ENCODE data around the gene SEC16A.

The SEC16A gene

GRCh38 chr9:136482793-136483588 lies at the start of gene SEC16A:
SEC16A (minus strand) TSS chr9:136483040; CDS start chr9:136477615, 5,425 bp downstream.
- DNase-seq (ENCODE audit: low spot score): peak; percentile 98

- DNase-seq (ENCODE audit: low spot score): no peak
These were observed 49.3 kb upstream of the SEC16A start for GRCh38 chr9:136531904-136532798.

- DNase-seq (ENCODE audit: low spot score): no peak
These were observed 48.5 kb upstream of the SEC16A start for GRCh38 chr9:136531186-136531903.

GRCh38 chr9:136530461-136531089 lies 47.7 kb upstream of the SEC16A start:
- no peak for DNase-seq (ENCODE audit: low spot score)

- no peak for DNase-seq (ENCODE audit: low spot score)
These were observed 46.9 kb upstream of the SEC16A start for GRCh38 chr9:136529516-136530460.

DNA sequence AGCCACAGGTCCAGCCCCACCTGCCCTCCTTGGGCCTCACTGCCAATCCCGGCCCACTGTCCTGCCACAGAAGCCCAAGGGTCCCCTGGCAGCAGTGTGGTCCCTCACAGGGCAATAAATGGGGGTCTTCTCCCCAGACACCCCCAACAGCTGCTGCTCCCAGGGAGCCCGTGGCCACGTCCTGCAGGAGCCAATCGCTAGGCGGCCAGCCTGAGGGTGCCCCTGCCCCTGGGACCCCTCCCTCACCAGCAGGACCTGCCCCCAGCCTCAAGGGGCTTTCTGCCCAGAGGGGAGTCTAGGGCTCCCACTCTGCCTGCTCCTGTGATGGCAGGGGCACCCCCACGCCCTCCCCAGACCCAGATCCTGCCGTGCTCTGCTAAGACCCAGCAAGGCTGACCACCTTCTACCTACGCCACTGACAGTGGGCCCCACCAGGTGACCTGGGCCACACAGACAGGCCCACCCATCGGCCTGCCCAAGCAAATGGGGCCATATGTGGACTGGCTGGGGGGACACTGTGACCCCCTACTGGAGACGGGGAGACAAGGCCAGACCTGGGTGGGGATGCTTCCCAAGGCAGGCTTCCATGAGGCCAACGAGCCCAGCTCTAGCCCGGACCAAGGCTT lies 46.0 kb upstream of the SEC16A start:
- no peak for DNase-seq (ENCODE audit: low spot score)

DNA sequence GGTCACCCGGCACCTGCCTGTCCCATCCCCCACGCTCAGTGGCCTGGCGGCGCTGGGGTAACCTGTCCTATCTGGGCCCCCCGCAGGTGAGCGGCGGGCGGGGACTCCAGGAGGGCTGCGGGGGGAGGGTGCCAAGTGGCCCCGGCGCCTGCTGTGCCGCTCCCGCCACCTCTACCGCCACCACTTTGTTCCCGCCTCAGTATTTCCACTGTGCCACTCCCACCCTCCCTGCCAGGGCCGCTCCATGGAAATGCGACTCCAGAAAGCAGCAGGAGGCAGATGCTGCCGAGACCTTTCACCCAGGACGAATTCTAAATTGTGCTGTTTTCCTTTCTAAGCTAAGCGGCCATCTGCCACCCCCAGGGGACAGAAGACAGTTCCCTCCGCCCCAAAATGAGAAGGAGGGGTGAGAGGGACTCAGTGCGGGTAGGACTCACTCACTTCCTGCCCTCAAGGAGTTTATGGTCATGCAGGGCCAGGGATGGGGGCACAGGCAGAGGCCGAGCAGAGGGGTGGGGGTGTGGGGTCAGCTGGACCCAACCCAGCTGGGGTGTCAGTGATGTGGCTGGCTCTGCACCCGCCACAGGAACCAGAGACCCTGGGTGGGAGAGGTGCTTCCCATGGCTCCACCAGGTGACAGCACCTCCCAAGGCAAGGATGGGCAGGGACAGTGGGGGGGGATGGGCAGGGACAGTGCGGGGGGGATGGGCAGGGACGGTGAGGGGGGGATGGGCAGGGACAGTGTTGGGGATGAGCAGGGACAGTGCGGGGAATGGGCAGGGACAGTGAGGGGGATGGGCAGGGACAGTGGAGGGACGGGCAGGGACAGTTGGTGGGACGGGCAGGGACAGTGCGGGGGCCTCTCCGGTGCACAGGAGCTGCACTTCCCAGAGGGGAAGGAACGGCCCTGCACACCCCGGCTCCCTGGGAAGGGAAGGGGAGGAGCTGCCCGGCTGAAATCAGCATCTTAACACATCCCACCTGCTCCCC lies 45.2 kb upstream of the SEC16A start:
- DNase-seq (ENCODE audit: low spot score): no peak

- DNase-seq (ENCODE audit: low spot score): no peak
These were observed 44.3 kb upstream of the SEC16A start for GRCh38 chr9:136527131-136527530.

GRCh38 chr9:136526625-136527066 lies 43.8 kb upstream of the SEC16A start:
- peak; percentile 70 for DNase-seq (ENCODE audit: low spot score)

DNA sequence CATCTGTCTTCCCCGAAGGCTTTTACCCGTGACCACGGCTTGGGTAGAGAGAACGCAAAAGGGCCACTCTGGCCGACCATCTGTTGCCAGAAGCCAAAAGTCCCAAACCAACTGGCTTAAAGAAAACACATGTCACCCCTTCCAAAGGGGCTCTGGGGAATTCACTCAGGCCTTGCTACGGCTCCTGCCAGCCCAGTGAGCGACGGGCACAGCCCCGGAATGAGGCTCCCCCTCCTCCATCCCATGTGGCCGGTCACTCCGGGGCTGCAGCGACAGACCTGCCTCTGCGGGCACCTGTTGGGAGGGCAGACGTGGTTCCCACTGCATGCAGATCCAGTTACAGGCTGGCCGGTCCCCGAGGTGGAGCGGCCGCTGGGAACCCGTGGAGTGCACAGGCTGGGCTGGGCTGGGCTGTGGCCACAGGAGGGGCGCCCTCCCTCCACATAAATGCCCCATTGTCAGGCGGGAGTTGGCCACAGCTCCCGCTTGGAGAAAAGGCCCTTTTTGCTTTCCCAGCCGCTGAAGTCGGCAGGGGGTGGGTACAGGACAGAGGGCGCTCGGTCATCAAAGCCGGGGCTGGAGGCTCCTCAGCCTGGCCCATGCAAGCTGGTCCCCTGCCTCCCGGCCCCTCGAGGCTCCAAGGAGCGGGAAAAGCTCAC lies 43.1 kb upstream of the SEC16A start:
- DNase-seq (ENCODE audit: low spot score): peak; percentile 78

DNA sequence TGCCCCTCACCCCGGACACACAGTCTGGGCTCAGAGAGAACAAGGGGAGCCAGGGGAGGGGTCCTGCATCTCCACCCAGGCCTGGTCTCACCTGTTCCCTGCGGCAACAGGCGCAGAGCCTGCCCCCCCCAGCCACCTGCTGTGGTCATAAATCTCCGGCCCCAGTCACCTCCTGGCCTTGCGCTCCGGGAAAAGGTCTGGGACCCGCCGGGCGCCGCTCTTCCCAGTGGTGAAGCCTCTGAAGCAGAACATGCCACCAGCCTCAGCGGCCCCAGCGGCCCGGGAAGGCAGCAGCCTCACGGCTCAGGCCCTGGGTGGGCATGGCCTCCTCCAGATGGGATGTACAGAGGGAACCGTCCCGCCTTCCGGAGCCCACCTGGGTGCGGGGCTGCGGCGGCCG lies 42.4 kb upstream of the SEC16A start:
- DNase-seq (ENCODE audit: low spot score): no peak

GRCh38 chr9:136522314-136523237 lies 39.7 kb upstream of the SEC16A start:
- DNase-seq (ENCODE audit: low spot score): no peak

DNA sequence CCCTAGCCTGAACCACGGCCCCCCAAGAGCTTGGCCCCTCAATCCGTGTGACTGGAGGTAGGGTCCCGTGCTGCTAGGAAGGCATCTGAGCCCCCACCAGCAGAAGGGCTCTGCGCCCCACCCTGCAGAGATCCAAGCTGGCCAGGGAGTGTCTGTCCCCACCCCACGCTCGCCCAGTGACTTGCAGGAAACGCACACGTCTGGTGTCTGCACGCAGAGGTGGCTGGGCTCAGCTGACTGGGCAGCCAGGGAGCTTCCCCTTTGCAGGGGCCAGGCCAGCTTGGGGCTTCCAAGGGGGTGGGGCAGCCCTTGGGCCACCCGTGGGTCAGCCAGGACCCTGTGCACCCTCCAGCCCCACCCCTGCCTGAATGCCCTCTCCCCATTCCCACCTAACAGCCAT lies 38.7 kb upstream of the SEC16A start:
- DNase-seq (ENCODE audit: low spot score): no peak

DNA sequence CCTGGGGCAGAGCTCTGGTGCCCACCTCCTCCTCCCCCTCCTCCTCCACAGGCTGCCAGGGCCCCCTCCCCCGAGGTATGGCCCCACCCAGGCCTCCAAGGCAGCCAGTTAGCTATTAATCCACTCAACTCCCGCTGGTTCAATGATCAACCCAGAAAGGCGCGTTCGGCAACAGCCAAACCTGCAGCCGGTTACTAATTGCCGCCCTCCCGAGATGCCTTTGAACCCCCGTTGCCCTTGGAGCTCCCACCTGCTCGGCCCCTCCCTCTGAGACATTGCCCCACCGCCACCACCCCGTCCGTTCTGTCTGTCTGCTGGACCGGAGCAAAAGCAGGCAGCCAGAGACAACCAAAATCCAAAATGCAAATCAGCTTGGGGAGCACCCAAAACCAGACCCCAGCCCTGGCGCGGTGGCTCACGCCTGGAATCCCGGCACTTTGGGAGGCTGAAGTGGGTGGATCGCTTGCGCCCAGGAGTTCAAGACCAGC lies 37.3 kb upstream of the SEC16A start:
- no peak for DNase-seq (ENCODE audit: low spot score)

- DNase-seq (ENCODE audit: low spot score): no peak
These were observed 36.6 kb upstream of the SEC16A start for GRCh38 chr9:136519263-136520052.

DNA sequence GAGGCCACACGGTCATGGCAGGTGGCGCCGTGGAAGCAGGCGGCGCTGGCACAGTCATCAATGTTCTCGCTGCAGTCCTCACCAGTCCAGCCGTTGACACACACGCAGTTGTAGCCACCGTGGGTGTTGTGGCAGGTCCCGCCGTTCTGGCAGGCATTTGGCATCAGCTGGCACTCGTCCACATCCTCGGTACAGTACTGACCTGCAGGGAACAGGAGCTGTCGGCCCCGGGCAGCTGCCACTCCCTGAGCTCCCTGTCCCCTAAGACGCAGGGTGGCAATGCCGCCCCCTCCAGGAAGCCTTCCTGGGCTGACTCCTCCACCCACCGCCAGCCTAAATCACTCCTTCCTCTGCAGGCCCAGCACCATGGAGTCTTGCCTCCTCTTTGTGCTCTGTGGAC lies 35.8 kb upstream of the SEC16A start:
- DNase-seq (ENCODE audit: low spot score): no peak

Measured in COLO829 (cell line).